ENCODE measurements around the gene ATF5.

DNA sequence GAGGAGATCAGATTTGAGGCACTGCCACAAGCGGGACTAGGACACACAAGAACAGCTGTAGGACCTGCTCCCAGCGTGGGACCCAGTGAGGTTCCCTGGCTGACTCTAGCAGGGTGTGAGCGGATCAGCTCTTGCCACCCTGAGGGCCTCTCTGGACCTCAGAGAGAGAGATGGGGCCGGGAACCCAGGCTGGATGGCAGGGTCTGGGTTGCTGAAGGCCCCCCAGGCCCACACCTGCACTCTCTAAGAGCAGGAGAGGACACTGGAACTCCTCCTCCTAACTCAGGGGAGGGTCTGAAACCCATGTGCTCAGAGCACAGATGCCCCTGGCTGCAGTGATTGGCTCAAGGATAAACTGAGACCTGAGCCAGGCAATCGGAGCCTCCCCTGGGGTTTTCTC, 18.8 kb upstream of the ATF5 start:
- TF ChIP-seq, protein P1, sequence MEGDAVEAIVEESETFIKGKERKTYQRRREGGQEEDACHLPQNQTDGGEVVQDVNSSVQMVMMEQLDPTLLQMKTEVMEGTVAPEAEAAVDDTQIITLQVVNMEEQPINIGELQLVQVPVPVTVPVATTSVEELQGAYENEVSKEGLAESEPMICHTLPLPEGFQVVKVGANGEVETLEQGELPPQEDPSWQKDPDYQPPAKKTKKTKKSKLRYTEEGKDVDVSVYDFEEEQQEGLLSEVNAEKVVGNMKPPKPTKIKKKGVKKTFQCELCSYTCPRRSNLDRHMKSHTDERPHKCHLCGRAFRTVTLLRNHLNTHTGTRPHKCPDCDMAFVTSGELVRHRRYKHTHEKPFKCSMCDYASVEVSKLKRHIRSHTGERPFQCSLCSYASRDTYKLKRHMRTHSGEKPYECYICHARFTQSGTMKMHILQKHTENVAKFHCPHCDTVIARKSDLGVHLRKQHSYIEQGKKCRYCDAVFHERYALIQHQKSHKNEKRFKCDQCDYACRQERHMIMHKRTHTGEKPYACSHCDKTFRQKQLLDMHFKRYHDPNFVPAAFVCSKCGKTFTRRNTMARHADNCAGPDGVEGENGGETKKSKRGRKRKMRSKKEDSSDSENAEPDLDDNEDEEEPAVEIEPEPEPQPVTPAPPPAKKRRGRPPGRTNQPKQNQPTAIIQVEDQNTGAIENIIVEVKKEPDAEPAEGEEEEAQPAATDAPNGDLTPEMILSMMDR (IDR thresholded peaks at IDR 0.05), result no peak
- no peak for TF ChIP-seq EZH2 (IDR thresholded peaks at IDR 0.05; ENCODE audit: borderline replicate concordance, insufficient read depth, low read depth, low read length, poor library complexity, severe bottlenecking)

Measured in B cell (primary cell).